Breast epithelium (tissue), 3 donors: ENCODE measurements around the gene HM13.

Experiments
- CTCF ChIP-seq, 3 donors: fragments of 450-650 bp; IDR thresholded peaks; one replicate each; pipeline ENCODE4 v1.5.1; 2016 to 2017; ENCODE audit warnings: antibody characterized with exemption in 3 of 3, mild to moderate bottlenecking in 3 of 3, moderate library complexity in 3 of 3
- POLR2A ChIP-seq: fragments of 450-650 bp; IDR thresholded peaks from one replicate; pipeline ENCODE4 v1.6.1; 2016; ENCODE audit warnings: antibody characterized with exemption, mild to moderate bottlenecking, moderate library complexity
- POLR2AphosphoS5 ChIP-seq, 3 donors: sonication (generic); formaldehyde crosslinking; IDR thresholded peaks; one replicate each; pipeline ENCODE4 v1.6.1; 2017; ENCODE audit warnings: antibody characterized with exemption in 3 of 3

- TF ChIP-seq POLR2A (no peak), CTCF (IDR thresholded peaks at IDR 0.05) (no peak), POLR2AphosphoS5 (IDR thresholded peaks at IDR 0.05) (no peak)
Measured at GRCh38 chr20:31570021-31570463, 55.8 kb downstream of the HM13 start.
